Testis (tissue), 3 donors: ENCODE results near the gene ARID1A. TPM values are rescaled to one million over a fixed set of nuclear protein-coding genes. Genes with fewer than 3 reads are reported as not detected.

ENCODE experiments used
- DNase-seq: peaks from one replicate; pipeline ENCODE4 v3.0.0-alpha.2; 2019
- H3K27ac ChIP-seq, 2 donors: fragments of 200-600 bp; sonication (generic); one replicate each; pipeline ENCODE4 v1.5.1; 2019
- H3K27me3 ChIP-seq: fragments of 200-600 bp; sonication (generic); one replicate; pipeline ENCODE4 v1.5.1; 2019
- H3K36me3 ChIP-seq: fragments of 200-600 bp; sonication (generic); one replicate; pipeline ENCODE4 v1.5.1; 2017; ENCODE audit warnings: low read depth; ENCODE audit errors: missing control alignments
- H3K4me1 ChIP-seq: fragments of 200-600 bp; sonication (generic); one replicate; pipeline ENCODE4 v1.5.1; 2019
- H3K4me3 ChIP-seq, 2 donors: fragments of 200-600 bp; sonication (generic); one replicate each; pipeline ENCODE4 v1.5.1; 2017 to 2019
- H3K9me3 ChIP-seq: fragments of 200-600 bp; sonication (generic); one replicate; pipeline ENCODE4 v1.5.1; 2017
- CTCF ChIP-seq, 3 experiments: fragments of 450-650 bp in 2 of 3; fragments of 200-600 bp in 1 of 3; sonication (generic) in 1 of 3; IDR thresholded peaks; one replicate each; pipeline ENCODE4 v1.5.1; 2016 to 2019; ENCODE audit warnings: antibody characterized with exemption in 3 of 3, mild to moderate bottlenecking in 2 of 3, moderate library complexity in 1 of 3
- POLR2A ChIP-seq: fragments of 450-650 bp; IDR thresholded peaks from one replicate; pipeline ENCODE4 v1.6.1; 2017; ENCODE audit warnings: antibody characterized with exemption, mild to moderate bottlenecking, moderate library complexity
- WGBS, 2 donors: methylation state at CpG; one replicate each; pipeline ENCODE4 v1.1.5; 2018; 5-methylcytosine and 5-hydroxymethylcytosine counted together
- intact Hi-C: fragments of 100-400 bp; cut with DNase I; formaldehyde crosslinking; loops from one replicate; pipeline ENCODE4 v1.15.1; 2023; ENCODE audit warnings: low total_unique reads
- polyA plus RNA-seq: library from polyadenylated mRNA; stranded (reverse); fragments of 350-450 nt; fragmentation: Illumina TruSeq; extraction: RNeasy Lipid Tissue Mini Kit (QIAGEN cat#74804); gene quantifications from one replicate; pipeline ENCODE4 v1.2.3, GENCODE V29; 2014; ENCODE audit warnings: low read depth, low replicate concordance; ENCODE audit not compliant: insufficient read depth
- total RNA-seq, 2 donors: library from RNA; depleted of rRNA; stranded (reverse); fragments of >200 nt; gene quantifications; one replicate each; pipeline ENCODE4 v1.2.3, GENCODE V29; 2016

The ARID1A gene
- total and polyA plus RNA-seq, 3 donors from 2014 or later = 53.7 to 119 (median 106) TPM

- no peak for DNase-seq
- Histone ChIP-seq H3K9me3 (no peaks in the 10 kb centered on the region), H3K4me1 (peaks cover 36% of the 10 kb centered on the region), H3K4me3 (no peak overlapping the region), H3K27ac (peak overlapping the region in 1 of 2 donors; percentile 41), H3K36me3 (no peaks in the 10 kb centered on the region), H3K27me3 (no peaks in the 10 kb centered on the region)
- WGBS, 2 donors = 69 to 74% methylated on average over 1 of the region's 1 CpG
- no peak for TF ChIP-seq CTCF (IDR thresholded peaks at IDR 0.05)
- TF ChIP-seq POLR2A = no peak
- intact Hi-C loops = no loop called here
Observed at GRCh38 chr1:26705788-26706311, 10.0 kb downstream of the ARID1A start.

- Histone ChIP-seq H3K4me3 (no peak overlapping the region), H3K27me3 (no peaks in the 10 kb centered on the region), H3K36me3 (no peaks in the 10 kb centered on the region), H3K4me1 (peaks cover 33% of the 10 kb centered on the region), H3K9me3 (no peaks in the 10 kb centered on the region), H3K27ac (peak overlapping the region in 1 of 2 donors; percentile 41)
- peak; percentile 40 for DNase-seq
- TF ChIP-seq CTCF (IDR thresholded peaks at IDR 0.05) = no peak
- no peak for TF ChIP-seq POLR2A
- intact Hi-C loops = no loop called here
- WGBS, 2 donors = 13 to 37% methylated on average over 5 of the region's 5 CpGs
Observed at GRCh38 chr1:26706315-26706714, 10.5 kb downstream of the ARID1A start.

GRCh38 chr1:26710811-26711210, 15.0 kb downstream of the ARID1A start:
- Histone ChIP-seq H3K27ac (no peak overlapping the region), H3K4me1 (peaks cover 28% of the 10 kb centered on the region), H3K4me3 (no peak overlapping the region), H3K9me3 (no peaks in the 10 kb centered on the region), H3K27me3 (no peaks in the 10 kb centered on the region), H3K36me3 (no peaks in the 10 kb centered on the region)
- no peak for TF ChIP-seq POLR2A
- TF ChIP-seq CTCF (IDR thresholded peaks at IDR 0.05) = no peak
- WGBS, 2 donors = 90 to 91% methylated on average over 5 of the region's 5 CpGs
- intact Hi-C loops = no loop called here
- DNase-seq = no peak

- no peak overlapping the region for H3K4me3 ChIP-seq
- peaks cover 20% of the 10 kb centered on the region for H3K4me1 ChIP-seq
- H3K27me3 ChIP-seq = no peaks in the 10 kb centered on the region
- H3K9me3 ChIP-seq = no peaks in the 10 kb centered on the region
- intact Hi-C loops = no loop called here
- H3K27ac ChIP-seq = no peak overlapping the region
- H3K36me3 ChIP-seq = no peaks in the 10 kb centered on the region
- WGBS, 2 donors = 89 to 92% methylated on average over 5 of the region's 5 CpGs
- no peak for DNase-seq
- no peak for TF ChIP-seq POLR2A
- no peak for TF ChIP-seq CTCF (IDR thresholded peaks at IDR 0.05)
Observed at GRCh38 chr1:26711777-26712176, 16.0 kb downstream of the ARID1A start.

- peak; percentile 28 for DNase-seq
- no peak overlapping the region for H3K27ac ChIP-seq
- no peak overlapping the region for H3K4me3 ChIP-seq
- intact Hi-C loops = no loop called here
- no peaks in the 10 kb centered on the region for H3K27me3 ChIP-seq
- TF ChIP-seq POLR2A (no peak), CTCF (IDR thresholded peaks at IDR 0.05) (no peak)
- peaks cover 31% of the 10 kb centered on the region for H3K4me1 ChIP-seq
- no peaks in the 10 kb centered on the region for H3K9me3 ChIP-seq
- WGBS, 2 donors = 53 to 60% methylated on average over 2 of the region's 2 CpGs
- H3K36me3 ChIP-seq = no peaks in the 10 kb centered on the region
Observed at GRCh38 chr1:26717017-26717491, 21.2 kb downstream of the ARID1A start.
